ENCODE data around the gene SPATA3.

Gene SPATA3

GRCh38 chr2:230968921-230969658 lies 26.8 kb upstream of the SPATA3 start:
- DNase-seq = no peak

DNA sequence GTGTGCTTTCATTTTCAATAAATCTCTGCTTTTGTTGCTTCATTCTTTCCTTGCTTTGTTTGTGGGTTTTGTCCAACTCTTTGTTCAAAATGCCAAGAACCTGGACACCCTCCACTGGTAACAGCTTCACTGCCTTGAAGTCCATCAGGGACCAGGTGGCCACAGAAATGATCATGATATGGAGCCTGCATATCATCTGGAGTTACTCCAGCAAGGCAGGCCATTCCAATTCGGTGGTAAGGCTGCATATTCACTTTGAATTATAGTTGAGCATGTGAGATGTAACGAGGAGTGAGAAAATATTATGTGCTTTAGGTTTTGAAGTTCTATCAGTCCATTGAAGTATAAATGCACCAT lies 26.3 kb upstream of the SPATA3 start:
- DNase-seq = no peak

DNA sequence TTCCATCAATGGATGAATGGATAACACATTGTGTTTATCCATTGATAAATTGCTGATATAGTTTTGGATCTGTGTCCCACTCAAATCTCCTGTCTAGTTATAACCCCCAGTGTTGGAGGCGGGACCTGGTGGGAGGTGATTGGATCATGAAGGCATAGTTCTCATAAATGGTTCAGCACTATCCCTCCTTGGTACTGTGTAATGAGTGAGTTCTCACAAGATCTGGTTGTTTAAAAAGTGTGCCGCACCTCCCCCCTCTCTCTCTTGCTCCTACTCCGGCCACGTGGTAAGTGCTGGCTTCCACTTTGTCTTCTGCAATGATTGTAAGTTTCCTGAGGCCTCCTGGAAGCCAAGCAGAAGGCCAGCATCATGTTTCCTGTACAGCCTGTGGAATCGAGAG lies 23.9 kb upstream of the SPATA3 start:
- no peak for DNase-seq

GRCh38 chr2:230974096-230974913 lies 21.6 kb upstream of the SPATA3 start:
- DNase-seq = peak; percentile 87

GRCh38 chr2:230975927-230976326 lies 20.0 kb upstream of the SPATA3 start:
- no peak for DNase-seq

DNA sequence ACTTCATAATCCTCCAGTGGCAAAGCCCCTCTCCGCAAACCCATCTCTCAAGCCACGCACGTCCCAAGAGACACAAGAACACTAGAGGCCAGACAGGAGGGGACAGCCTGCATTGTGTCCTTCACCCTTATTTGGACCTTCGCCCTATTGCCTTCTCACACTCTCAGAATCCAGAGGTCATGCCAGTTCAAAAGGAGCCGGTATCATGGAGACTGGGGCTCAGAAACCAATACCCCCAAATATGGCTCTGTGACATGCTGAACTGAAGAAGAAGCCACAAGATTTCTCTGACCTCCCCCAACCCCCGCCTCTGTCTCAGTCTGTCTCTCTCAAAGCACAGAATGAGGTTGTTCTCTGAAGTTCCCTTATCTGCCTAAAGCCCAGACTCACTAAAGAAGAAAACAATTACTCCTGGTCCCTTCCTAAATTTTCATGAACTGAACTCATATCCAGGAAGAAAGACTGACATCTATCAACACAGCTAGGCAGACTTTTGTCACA lies 19.2 kb upstream of the SPATA3 start:
- no peak for DNase-seq

GRCh38 chr2:230980468-230980867 lies 15.5 kb upstream of the SPATA3 start:
- DNase-seq = peak; percentile 26

GRCh38 chr2:230981704-230982103 lies 14.2 kb upstream of the SPATA3 start:
- peak; percentile 35 for DNase-seq

- DNase-seq = no peak
These were observed 13.8 kb upstream of the SPATA3 start for GRCh38 chr2:230982126-230982525.

GRCh38 chr2:230982528-230982927 lies 13.4 kb upstream of the SPATA3 start:
- DNase-seq = no peak

GRCh38 chr2:230983566-230983965 lies 12.4 kb upstream of the SPATA3 start:
- DNase-seq = no peak

- no peak for DNase-seq
These were observed 11.3 kb upstream of the SPATA3 start for GRCh38 chr2:230984393-230985220.

- DNase-seq = no peak
These were observed 10.2 kb upstream of the SPATA3 start for GRCh38 chr2:230985519-230986231.

DNA sequence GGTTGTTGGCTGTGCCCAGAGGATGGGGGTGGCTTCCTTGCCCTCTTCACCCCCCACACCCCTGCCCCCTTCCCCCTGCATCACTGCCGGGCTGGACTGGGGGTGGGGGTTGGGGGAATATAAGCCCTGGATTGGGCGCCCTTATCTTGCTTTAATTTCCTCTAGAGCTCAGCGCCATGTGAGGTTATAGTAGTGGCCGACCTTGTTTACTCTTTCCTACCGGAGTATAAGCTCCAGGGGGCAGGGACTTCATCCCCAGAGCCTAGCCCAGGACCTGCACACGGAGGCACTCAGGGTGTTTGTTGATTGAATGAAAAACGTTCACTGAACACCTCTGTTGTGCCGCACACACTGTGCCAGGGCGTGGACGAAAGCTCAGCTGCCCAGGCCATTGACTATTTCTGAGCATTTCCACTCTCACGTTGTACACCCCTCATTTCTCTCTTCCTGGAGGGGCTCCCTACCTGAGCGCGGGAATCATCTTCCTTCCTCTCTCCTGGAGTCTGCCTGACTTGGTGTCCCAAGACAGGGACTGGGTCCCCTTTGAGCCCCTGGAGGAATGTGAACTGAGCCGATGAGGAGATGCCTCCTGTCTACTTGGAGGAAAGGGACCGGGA lies 9.3 kb upstream of the SPATA3 start:
- no peak for DNase-seq

DNA sequence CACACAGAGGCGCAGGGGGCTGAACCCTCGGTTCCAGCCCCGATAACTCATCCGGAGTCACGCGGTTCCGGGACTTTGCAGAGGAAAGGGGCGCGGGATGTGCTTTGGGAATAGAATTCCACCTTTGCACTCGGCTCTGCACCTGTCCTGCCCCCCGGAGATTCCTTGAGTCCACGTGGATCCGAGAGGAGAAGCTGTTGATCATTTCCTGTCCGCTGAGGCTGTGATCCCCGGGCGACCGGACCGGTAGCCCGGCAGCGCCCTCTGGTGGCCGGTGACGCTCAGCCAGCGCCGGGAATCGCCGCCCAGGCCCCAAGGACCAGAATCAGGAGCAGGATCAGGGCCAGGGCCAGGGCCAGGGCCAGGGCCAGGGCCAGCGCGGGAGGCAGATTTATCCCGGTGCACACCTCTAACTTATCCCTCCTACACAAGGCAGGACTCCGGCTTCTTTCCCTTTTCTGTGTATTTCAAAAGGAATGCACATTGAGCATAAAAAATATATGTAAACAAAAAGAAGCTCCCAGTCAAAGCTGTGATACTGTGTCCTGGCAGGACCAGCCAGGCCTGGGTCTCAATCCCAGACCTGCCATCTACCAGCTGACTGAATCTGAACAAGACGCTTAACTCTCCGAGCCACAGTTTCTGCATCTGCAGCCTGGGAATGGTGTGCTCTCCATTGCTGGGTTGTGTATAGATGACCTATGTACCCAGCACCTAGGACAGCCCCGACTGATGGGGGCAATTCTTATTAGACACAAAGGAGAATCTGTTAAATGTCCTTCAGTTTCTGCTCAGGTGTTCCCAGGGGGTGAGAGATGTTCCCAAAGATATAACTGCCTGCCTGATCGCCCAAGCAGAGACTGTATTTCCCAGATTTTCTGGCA lies 8.5 kb upstream of the SPATA3 start:
- DNase-seq = peak; percentile 76

GRCh38 chr2:230989731-230990130 lies 6.2 kb upstream of the SPATA3 start:
- DNase-seq = no peak

DNA sequence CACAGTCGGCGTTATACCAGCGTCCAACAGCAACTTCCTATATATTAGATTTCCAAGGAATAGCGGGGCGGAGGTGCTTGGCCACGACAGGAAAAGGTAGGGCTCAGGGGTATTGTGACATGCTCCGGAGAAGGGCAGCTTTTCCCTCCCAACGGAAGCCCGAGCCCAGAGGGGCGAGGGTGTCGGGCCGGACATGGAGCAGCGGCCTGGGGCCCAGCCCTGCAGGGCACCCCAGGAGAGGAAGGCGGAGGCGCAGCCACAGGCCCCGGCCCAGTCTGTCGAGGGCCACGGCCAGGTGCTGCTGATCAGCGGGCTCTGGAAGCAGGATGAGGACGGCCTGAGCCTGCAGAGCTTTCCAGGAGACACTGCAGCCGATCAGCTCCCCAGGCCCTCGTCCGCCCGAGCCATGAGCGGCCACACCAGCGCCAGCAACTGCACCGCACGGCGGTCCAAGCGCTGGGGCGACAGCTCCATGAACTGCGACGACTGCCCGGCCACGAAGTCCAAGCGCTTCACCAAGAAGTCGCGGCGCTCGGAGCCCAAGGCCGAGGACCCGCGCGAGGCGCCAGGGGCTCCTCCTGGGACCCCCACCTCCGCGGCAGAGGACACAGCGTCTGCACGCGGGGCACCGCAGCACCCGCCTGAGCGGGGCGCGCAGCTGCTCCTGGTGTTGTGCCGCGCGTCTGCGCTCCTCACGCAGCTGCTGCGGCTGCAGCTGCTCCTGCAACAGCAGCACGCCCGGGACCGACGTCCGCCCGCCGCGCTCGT lies 5.6 kb upstream of the SPATA3 start:
- DNase-seq = no peak

DNA sequence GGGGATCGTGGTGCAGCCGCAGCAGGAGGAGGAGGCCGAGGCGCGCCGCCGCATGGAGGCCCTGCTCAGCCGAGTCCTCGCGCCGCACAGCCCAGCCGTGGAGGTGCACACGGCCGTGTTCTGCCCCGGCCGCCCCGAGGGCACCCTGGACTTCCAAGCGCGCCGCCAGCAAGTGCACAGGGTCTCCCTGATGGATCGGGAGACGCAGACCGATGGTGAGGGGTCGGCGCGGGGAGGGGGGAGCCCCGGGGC lies 5.1 kb upstream of the SPATA3 start:
- DNase-seq = no peak

GRCh38 chr2:230991598-230991997 lies 4.3 kb upstream of the SPATA3 start:
- no peak for DNase-seq

DNA sequence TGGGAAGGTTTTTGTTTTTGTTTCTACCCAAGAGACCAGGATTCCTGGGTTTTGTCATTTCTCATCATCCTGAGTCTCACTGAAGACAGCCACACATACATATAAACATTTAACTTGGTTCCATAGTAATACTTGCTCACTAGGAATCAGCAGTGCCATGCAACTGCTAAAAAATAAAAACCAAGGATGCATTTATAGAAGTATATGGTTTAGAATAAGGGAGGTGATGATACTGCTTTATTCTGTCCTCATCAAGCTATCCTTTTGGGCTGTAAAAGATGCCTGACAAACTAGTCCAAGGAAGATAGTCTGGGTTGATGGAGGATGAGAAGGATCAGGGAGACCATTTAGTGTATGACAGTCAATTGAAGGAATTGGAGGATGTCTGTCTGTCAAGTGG lies 740 bp downstream of the SPATA3 start:
- DNase-seq = no peak

DNA sequence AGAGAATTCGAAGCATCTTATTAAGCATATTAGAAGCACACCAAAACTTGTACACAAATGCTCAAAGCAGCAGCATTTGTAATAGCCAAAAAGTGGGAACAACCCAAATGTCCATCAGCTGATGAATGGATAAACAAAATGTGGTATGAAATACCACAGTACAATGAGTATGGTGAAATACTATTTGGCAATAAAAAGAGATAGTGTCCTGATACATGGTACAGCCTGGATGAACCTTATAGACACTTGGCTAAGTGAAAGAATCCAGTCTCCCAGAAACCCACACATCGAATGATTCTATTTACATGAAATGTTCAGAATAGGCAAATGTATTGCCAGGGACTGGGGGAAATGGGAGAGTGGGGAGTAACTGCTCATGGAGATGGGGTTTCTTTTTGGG lies 3.0 kb downstream of the SPATA3 start:
- DNase-seq = no peak

Measured in CD4-positive, alpha-beta T cell treated with Interleukin-12 subunit alpha and Interleukin-12 subunit beta, for 1 hour (primary cell).